OCI-M2 (cell line): ENCODE measurements around the gene MGLL.

Experiments
- DNase-seq: peaks from one replicate; lab custom pipeline; 2025; ENCODE audit not compliant: unreplicated experiment; lab: John Stamatoyannopoulos, UW

MGLL gene

DNA sequence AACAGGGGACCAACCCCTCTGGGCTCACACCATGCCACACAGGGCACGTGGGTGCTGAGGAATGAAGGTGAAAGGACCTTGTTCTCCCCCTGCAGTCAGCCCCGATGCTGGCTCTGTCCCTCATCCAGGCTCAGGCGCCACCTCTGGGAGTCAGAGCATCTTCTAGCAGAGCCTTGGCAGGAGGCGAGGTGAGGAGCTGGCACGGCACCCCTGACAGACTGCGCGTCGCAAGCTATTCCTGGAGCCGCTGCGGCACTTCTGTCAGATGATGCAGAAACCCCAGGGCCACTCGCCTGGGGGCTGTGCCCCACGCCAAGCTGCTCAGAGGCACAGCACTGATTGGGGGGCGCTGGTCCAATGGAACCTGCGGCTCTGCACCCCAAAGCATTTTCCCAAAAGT, 62.0 kb downstream of the MGLL start:
- no peak for DNase-seq

DNA sequence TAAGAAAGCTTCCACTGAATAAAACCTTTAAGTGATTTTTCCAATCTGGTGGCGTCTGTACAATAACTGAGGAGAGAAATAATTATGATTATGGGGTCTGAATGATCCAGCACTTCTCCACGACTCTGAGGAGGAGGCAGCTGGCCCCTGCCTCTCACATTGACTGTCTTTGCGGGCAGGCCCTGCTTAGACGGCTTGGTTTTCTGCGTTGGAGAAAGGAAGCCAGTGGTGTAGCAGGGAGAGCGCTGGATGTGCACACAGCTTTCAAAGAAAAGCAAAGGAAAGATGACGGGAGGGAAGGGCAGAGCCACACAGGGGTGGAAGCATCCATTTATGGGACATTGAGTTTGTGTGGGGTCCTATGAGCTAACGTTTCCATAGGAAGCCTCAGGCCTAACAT, 62.5 kb downstream of the MGLL start:
- DNase-seq: no peak

DNA sequence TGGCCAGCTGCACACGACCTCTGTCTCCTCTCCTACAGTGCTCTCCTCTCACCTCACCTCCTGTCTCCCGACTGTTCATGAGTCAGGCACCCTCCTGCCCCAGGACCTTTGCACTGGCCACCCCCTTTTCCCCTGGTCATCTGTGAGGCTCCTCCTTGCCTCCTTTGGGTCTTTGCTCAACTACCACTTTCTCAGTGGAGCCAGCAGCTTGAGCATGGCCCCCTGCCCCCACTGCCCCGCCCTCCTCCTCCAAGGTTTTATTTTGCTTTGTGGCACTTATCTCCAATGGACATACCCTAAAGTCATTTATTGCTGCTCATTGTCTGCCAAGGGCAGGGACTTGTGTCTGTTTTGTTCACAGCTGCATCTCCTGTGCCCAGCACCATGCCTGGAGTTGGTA, 64.3 kb downstream of the MGLL start:
- no peak for DNase-seq

DNA sequence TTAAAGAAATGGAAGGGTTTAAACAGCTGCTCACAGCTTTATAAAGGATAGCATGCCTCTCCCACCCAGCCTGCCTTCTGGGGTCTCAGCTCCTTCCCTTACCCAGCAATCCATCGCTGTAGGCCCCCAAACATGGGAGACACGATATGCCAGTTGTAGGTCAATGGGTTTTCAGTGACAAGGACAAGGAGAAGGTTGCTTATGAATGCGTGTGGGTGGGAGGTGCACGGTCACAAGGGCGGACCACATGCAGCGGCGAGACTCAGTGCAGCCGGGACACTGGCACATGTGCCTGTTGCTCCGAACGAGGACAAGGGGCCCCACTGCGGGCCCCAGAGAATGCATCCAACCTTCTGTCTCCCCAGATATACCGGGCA, 67.0 kb downstream of the MGLL start:
- DNase-seq: no peak

- DNase-seq: no peak
Measured at GRCh38 chr3:127754411-127755304, 67.7 kb downstream of the MGLL start.

DNA sequence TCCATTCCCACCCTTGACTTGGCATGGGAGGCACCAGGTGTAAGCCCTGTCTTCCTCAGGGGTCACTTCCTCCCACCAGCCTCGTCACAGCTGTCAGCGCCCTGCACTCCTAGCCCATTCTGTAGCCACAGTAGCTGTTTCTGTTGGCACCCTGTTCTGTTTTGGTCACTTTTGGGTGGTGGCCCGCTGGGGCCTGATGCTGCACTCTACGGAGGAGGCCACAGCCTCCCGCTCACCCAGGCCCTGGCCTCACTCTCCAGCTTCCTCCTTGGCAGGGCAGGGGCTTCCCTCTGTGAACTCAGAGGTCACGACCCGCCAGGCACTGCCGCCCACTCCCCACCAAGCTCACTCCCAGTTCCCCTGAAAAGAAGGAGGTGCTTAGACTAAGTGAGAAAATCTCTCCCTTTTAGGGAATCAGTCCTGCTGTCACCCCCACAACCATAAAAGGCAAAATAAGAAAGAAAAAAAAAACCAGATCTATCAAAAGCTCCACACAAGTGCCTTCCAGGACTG, 68.4 kb downstream of the MGLL start:
- no peak for DNase-seq

- no peak for DNase-seq
Measured at GRCh38 chr3:127753338-127753737, 69.0 kb downstream of the MGLL start.

GRCh38 chr3:127751782-127752181, 70.5 kb downstream of the MGLL start:
- no peak for DNase-seq

GRCh38 chr3:127751163-127751621, 71.1 kb downstream of the MGLL start:
- no peak for DNase-seq

DNA sequence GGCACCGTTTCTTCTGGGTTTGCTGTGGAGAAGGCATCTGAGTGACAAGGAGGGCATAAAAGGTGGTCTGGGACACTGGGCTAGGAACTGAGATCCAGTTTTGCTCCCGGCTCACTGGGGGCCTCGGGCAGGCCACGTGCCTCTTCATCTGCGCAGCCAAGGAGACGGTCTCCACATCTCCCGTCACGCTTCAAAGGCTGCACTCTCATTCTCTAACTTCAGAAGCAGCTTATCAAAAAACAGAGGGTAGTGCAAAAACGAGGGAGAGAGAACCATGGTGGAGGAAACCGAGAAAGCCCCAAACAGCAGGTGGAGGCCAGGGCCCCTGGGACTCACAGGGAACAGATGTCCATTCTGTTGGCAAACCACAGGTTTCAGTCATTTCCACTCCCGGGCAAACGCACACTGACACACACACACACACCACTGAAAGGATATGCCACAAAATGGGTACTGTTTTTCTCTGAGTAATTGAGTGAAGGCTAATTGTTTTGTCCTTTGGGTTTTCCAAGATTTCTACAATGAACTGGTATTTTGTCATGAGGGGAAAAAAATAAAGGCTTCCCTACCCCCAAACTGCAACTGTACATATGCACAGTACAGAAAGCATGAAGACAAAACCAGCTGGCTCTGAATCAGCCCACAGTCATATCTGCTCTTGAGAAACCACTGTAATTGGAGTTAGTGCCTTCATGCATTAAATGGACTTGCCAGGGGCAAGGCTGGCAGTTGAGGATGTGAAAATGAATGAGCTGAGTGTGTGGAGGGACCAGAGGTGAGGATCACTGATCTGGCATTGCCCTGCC, 71.9 kb downstream of the MGLL start:
- DNase-seq: no peak

DNA sequence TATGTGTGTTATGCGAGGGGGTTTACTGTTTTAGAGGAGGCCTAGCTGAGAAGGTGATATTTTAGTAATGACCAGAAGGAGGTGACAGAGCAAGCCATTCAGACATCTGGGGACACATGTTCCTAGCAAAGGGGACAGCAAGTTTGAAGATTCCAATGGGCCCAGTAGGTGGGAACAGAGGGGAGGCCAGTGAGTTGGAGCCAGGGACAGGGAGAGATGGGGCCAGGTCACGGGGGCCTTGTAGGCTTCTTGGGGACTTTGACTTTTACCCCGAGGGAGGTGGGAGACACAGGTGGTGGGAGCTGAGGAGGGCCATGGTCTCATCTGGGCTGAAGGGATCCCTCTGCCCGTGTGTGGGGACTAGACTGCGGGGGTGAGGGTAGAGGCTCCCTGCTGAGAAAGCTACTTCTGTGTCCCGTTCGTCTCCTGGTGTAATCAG, 72.5 kb downstream of the MGLL start:
- no peak for DNase-seq

DNA sequence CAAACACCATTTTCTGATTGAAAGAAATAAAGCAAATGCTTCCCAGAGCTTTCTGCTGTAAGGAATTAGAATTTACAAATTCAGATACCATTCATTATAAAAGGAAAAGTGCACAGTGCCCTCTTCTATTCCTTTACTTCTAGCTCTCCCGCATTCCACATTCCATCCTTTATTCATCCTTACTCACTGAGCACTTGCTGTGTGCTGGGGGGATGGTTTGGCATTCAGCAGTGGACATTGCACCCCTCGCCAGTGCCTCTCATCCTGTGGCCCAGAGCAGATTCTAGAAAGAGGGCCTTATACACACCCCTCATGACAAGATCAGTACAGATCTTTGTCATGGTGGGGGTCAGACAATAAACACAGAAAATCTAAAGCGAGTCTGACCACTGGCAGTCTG, 73.0 kb downstream of the MGLL start:
- no peak for DNase-seq

DNA sequence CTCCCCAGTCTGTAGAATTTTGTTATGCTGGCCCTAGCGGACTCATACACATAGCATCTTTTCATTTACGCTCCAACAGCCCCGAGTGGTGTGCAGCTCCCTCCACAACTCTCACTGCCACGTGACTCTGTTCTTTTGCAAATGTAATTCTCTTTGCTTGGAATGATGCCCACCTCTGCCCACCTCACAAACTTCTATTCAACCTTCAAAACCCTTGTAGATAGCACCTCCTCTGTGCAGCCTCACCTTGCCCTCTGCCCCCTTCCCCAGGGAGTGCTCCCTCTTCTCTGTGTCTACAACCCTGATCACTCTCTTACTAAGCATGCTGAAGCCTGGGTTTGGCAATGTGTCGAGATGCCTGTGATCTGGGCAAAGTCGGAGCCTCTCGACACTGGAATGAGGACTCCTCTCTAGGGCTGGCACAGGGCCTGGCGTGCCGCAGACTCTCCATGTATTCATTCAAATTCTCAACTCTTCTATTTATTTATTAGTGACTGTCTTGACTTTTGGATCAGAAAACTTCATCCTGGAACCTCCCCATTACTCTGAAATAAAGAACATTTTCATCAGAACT, 73.5 kb downstream of the MGLL start:
- DNase-seq: no peak

DNA sequence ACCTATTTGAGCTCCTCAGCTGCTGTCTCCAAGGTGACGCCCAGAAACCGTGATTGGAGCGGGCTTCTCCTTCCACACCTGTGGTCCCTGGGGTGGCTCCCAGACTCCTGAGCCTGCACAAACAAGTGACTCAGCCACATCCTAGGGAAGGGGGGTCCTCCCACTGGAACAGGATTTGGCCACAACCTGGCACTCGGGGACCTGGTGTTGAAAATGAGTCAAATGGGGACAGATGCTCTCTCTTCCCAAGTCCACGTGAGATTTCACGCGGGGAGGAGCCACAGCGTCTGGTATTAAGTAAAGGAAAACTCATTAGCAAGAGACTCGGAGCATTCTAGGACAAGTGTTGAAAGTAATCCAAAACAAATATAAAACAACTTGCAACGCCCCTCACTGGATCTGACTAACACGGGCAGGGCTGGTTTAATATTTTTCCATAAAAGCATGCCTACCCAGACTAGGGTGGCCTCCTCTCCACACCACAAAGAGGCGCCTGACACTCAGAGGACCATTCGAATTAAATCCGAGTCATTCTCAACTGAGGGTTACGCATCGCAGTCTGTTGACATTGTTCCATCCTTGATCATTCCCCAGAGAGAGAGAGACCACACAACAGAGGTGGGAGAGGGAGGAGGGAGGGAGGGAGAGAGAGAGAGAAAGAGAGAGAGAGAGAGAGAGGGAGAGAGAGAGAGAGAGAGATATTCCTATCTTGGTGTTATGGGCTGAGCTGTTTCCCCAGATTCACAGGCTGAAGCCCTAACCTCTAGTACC, 74.4 kb downstream of the MGLL start:
- DNase-seq: no peak

- no peak for DNase-seq
Measured at GRCh38 chr3:127747066-127747465, 75.2 kb downstream of the MGLL start.

- DNase-seq: no peak
Measured at GRCh38 chr3:127746400-127747057, 75.8 kb downstream of the MGLL start.

- DNase-seq: no peak
Measured at GRCh38 chr3:127745656-127746399, 76.5 kb downstream of the MGLL start.

DNA sequence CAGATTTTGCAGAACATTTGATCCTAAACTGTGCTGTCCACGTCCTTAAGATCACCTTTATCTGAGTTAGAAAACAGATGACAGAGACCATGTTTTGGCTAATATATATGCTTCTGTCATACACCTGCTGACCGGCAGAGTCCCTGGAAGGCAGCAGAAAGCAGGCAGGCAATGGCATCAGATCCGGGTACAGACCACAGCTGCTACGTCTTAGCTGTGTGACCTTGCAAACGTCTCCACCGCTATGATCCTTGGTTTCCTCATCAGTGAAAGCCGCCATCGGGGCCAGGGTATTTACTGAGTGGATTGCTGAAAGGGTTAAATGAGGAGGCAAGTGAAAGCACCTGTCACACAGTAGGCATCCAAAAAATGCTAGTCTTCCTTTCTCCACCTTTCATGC, 77.4 kb downstream of the MGLL start:
- no peak for DNase-seq

- DNase-seq: no peak
Measured at GRCh38 chr3:127744253-127744815, 78.0 kb downstream of the MGLL start.
